Gastroesophageal sphincter (tissue), 4 donors: ENCODE measurements around the gene OR6X1. TPM values are rescaled to one million over a fixed set of nuclear protein-coding genes. Genes with fewer than 3 reads are reported as not detected.

Experiments used
- ATAC-seq: fragments of 150-250 bp; one replicate; pipeline ENCODE4 v1.9.1; 2016; ENCODE audit warnings: mild to moderate bottlenecking, moderate library complexity
- H3K27ac ChIP-seq, 4 donors: fragments of 200-600 bp; sonication (generic) in 3 of 4; 1 replicate in 3 of 4; 2 replicates in 1 of 4; pipeline ENCODE4 v1.5.1; 2016 to 2019
- H3K27me3 ChIP-seq: fragments of 200-600 bp; sonication (generic); one replicate; pipeline ENCODE4 v1.5.1; 2019
- H3K36me3 ChIP-seq, 2 donors: fragments of 200-600 bp; sonication (generic); one replicate each; pipeline ENCODE4 v1.5.1; 2019; ENCODE audit warnings: control low read depth in 1 of 2
- H3K4me1 ChIP-seq, 3 donors: fragments of 200-600 bp; sonication (generic); 1 replicate in 2 of 3; 2 replicates in 1 of 3; pipeline ENCODE4 v1.5.1; 2016 to 2019; ENCODE audit warnings: control low read depth in 2 of 3
- H3K4me3 ChIP-seq, 2 donors: fragments of 200-600 bp; sonication (generic); one replicate each; pipeline ENCODE4 v1.5.1; 2019; ENCODE audit warnings: mild to moderate bottlenecking in 1 of 2, moderate library complexity in 1 of 2
- H3K9me3 ChIP-seq, 3 donors: fragments of 200-600 bp; sonication (generic); one replicate each; pipeline ENCODE4 v1.5.1; 2017 to 2019; ENCODE audit warnings: control low read depth in 2 of 3
- EP300 ChIP-seq: sonication (generic); formaldehyde crosslinking; IDR thresholded peaks from one replicate; pipeline ENCODE4 v1.6.1; 2017; ENCODE audit warnings: antibody characterized with exemption, mild to moderate bottlenecking
- POLR2A ChIP-seq, 2 donors: fragments of 450-650 bp; IDR thresholded peaks; one replicate each; pipeline ENCODE4 v1.6.1; 2017; ENCODE audit warnings: antibody characterized with exemption in 2 of 2, mild to moderate bottlenecking in 2 of 2, moderate library complexity in 1 of 2
- POLR2AphosphoS5 ChIP-seq: sonication (generic); formaldehyde crosslinking; IDR thresholded peaks from one replicate; pipeline ENCODE4 v1.6.1; 2017; ENCODE audit warnings: antibody characterized with exemption
- WGBS, 2 donors: methylation state at CpG; one replicate each; pipeline ENCODE4 v1.1.5; 2018; ENCODE audit warnings: low coverage in 1 of 2; 5-methylcytosine and 5-hydroxymethylcytosine counted together
- total RNA-seq, 4 donors: library from RNA; depleted of rRNA; stranded (reverse); fragments of >200 nt; gene quantifications; one replicate each; pipeline ENCODE4 v1.1.0, GENCODE V29; 2016
- TF ChIP-seq, protein P1 (sequence below), 4 experiments: fragments of 200-600 bp in 2 of 4; fragments of 450-650 bp in 2 of 4; sonication (generic) in 1 of 4; IDR thresholded peaks; one replicate each; pipeline ENCODE4 v1.5.1; 2017 to 2019; ENCODE audit warnings: antibody characterized with exemption in 4 of 4, mild to moderate bottlenecking in 2 of 4, moderate library complexity in 2 of 4

OR6X1 gene, protein sequence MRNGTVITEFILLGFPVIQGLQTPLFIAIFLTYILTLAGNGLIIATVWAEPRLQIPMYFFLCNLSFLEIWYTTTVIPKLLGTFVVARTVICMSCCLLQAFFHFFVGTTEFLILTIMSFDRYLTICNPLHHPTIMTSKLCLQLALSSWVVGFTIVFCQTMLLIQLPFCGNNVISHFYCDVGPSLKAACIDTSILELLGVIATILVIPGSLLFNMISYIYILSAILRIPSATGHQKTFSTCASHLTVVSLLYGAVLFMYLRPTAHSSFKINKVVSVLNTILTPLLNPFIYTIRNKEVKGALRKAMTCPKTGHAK
- total RNA-seq = not detected

GRCh38 chr11:123754101-123754568 lies at the start of gene OR6X1:
TSS of gene OR6X1 (minus strand) at chr11:123754518. CDS start at chr11:123754518, 0 bp downstream.
- H3K4me3 ChIP-seq = no peak within 1 kb of the TSS
- 82 to 92% methylated on average over 2 to 3 of the region's 3 CpGs for WGBS, 2 donors
- H3K27me3 ChIP-seq = peaks cover 6% of the 10 kb centered on the region
- no peaks in the 10 kb centered on the region for H3K36me3 ChIP-seq
- no peak for ATAC-seq
- H3K27ac ChIP-seq = no peak within 1 kb of the TSS
- TF ChIP-seq, protein P1, sequence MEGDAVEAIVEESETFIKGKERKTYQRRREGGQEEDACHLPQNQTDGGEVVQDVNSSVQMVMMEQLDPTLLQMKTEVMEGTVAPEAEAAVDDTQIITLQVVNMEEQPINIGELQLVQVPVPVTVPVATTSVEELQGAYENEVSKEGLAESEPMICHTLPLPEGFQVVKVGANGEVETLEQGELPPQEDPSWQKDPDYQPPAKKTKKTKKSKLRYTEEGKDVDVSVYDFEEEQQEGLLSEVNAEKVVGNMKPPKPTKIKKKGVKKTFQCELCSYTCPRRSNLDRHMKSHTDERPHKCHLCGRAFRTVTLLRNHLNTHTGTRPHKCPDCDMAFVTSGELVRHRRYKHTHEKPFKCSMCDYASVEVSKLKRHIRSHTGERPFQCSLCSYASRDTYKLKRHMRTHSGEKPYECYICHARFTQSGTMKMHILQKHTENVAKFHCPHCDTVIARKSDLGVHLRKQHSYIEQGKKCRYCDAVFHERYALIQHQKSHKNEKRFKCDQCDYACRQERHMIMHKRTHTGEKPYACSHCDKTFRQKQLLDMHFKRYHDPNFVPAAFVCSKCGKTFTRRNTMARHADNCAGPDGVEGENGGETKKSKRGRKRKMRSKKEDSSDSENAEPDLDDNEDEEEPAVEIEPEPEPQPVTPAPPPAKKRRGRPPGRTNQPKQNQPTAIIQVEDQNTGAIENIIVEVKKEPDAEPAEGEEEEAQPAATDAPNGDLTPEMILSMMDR (IDR thresholded peaks at IDR 0.05) = no peak
- TF ChIP-seq EP300 (no peak), POLR2AphosphoS5 (no peak), POLR2A (IDR thresholded peaks at IDR 0.05) (no peak)
- no peaks in the 10 kb centered on the region for H3K9me3 ChIP-seq
- no peaks in the 10 kb centered on the region for H3K4me1 ChIP-seq

DNA sequence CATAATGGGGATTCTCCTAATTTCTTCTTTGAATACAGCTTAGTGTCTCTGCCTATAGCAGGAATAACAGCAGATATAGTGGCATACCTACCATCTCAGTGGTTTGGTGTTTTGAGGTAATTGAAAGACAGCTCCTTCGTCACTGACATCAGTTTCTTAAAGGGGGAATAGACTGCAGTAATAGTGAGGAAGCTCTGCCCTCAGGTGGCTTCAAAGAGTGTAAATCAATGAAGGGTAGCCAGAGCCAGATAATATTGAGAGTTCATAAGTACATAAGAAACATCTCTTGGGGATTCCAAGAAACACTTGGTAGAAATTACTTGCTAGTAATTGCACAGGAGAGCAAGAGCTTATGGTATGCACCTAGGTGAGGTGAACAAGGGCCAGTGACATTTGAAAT lies 47.4 kb upstream of the OR6X1 start:
- Histone ChIP-seq H3K36me3 (no peaks in the 10 kb centered on the region), H3K27ac (no peak overlapping the region), H3K9me3 (no peaks in the 10 kb centered on the region), H3K4me3 (no peak overlapping the region), H3K27me3 (no peaks in the 10 kb centered on the region), H3K4me1 (no peaks in the 10 kb centered on the region)
- no peak for TF ChIP-seq POLR2A (IDR thresholded peaks at IDR 0.05)
- TF ChIP-seq POLR2AphosphoS5 = no peak
- TF ChIP-seq, protein P1 (IDR thresholded peaks at IDR 0.05) = no peak
- TF ChIP-seq EP300 = no peak
- no peak for ATAC-seq
- 0 to 25% methylated on average over 1 of the region's 1 CpG for WGBS, 2 donors

- Histone ChIP-seq H3K36me3 (no peaks in the 10 kb centered on the region), H3K4me1 (no peaks in the 10 kb centered on the region), H3K9me3 (no peaks in the 10 kb centered on the region), H3K27ac (no peak overlapping the region), H3K4me3 (no peak overlapping the region), H3K27me3 (no peaks in the 10 kb centered on the region)
- TF ChIP-seq EP300 (no peak), POLR2A (IDR thresholded peaks at IDR 0.05) (no peak)
- TF ChIP-seq, protein P1 (IDR thresholded peaks at IDR 0.05) = no peak
- 65 to 100% methylated on average over 1 to 3 of the region's 3 CpGs for WGBS, 2 donors
- ATAC-seq = no peak
These were observed 45.7 kb upstream of the OR6X1 start for GRCh38 chr11:123800036-123800435.

DNA sequence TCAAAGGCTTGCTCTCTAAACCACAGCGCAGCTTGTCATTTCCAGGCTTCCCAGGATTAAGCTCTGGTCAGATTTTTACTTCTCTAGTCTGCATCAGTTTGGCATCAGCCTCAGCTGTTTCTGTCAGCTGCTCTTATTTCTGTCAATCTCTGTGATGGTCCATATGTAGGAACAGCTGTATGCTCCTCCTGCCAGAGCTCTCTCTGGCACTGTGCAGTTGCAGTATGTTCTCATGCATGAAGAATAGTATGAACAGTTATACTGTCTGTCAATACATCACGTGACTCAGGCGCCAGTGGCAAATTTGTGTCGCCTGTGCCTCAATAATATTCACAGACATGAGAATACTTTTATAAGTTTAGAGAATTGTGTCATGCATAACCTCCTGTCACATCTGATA lies 45.1 kb upstream of the OR6X1 start:
- no peak overlapping the region for H3K4me3 ChIP-seq
- no peaks in the 10 kb centered on the region for H3K27me3 ChIP-seq
- ATAC-seq = no peak
- H3K9me3 ChIP-seq = no peaks in the 10 kb centered on the region
- no peak overlapping the region for H3K27ac ChIP-seq
- WGBS, 2 donors = 76 to 100% methylated on average over 2 to 4 of the region's 4 CpGs
- no peaks in the 10 kb centered on the region for H3K36me3 ChIP-seq
- TF ChIP-seq EP300 (no peak), POLR2A (IDR thresholded peaks at IDR 0.05) (no peak)
- TF ChIP-seq, protein P1 (IDR thresholded peaks at IDR 0.05) = no peak
- no peaks in the 10 kb centered on the region for H3K4me1 ChIP-seq
